Neural progenitor cell (in vitro differentiated cells): ENCODE results near the gene COL4A3. TPM values are rescaled to one million over a fixed set of nuclear protein-coding genes. Genes with fewer than 3 reads are reported as not detected.

ENCODE experiments used
- DNase-seq: peaks from one replicate; pipeline ENCODE4 v3.0.0-alpha.2; 2016; ENCODE audit warnings: low spot score
- H2AFZ ChIP-seq: fragments of 200-600 bp; sonication (generic); replicated peaks from 2 replicates; pipeline ENCODE4 v1.6.1; 2016; ENCODE audit warnings: antibody characterized with exemption
- H3F3A ChIP-seq: fragments of 200-600 bp; sonication (generic); 2 replicates; pipeline ENCODE4 v1.6.1; 2016; ENCODE audit warnings: antibody characterized with exemption, low read depth
- H3K27ac ChIP-seq: fragments of 200-600 bp; sonication (generic); 2 replicates; pipeline ENCODE4 v1.5.1; 2016; ENCODE audit warnings: mild to moderate bottlenecking
- H3K27me3 ChIP-seq: fragments of 200-600 bp; sonication (generic); 2 replicates; pipeline ENCODE4 v1.6.1; 2016; ENCODE audit warnings: mild to moderate bottlenecking, moderate library complexity
- H3K36me3 ChIP-seq: fragments of 200-600 bp; sonication (generic); 2 replicates; pipeline ENCODE4 v1.5.1; 2016
- H3K4me1 ChIP-seq: fragments of 200-600 bp; sonication (generic); 2 replicates; pipeline ENCODE4 v1.6.1; 2016; ENCODE audit warnings: mixed run types
- H3K4me2 ChIP-seq: fragments of 200-600 bp; sonication (generic); 2 replicates; pipeline ENCODE4 v1.6.1; 2016
- H3K4me3 ChIP-seq: fragments of 200-600 bp; sonication (generic); 2 replicates; pipeline ENCODE4 v1.5.1; 2016
- H3K79me2 ChIP-seq: fragments of 200-600 bp; sonication (generic); 2 replicates; pipeline ENCODE4 v1.6.1; 2016; ENCODE audit warnings: low read depth
- H3K9ac ChIP-seq: fragments of 200-600 bp; sonication (generic); 2 replicates; pipeline ENCODE4 v1.6.1; 2016
- H3K9me3 ChIP-seq: fragments of 200-600 bp; sonication (generic); 2 replicates; pipeline ENCODE4 v1.5.1; 2016; ENCODE audit warnings: low read depth
- H4K20me1 ChIP-seq: fragments of 200-600 bp; sonication (generic); 2 replicates; pipeline ENCODE4 v1.6.1; 2016; ENCODE audit warnings: low read depth
- H3K27ac Mint-ChIP-seq: 3 replicates; pipeline ENCODE4 v1.8.0; 2021; ENCODE audit warnings: mixed read lengths
- H3K27me3 Mint-ChIP-seq: 2 replicates; pipeline ENCODE4 v1.8.0; 2022; ENCODE audit warnings: low read depth, mild to moderate bottlenecking, inconsistent platforms, moderate library complexity, mixed read lengths; ENCODE audit not compliant: insufficient read depth
- H3K36me3 Mint-ChIP-seq: 3 replicates; pipeline ENCODE4 v1.8.0; 2021; ENCODE audit warnings: mixed read lengths
- H3K4me1 Mint-ChIP-seq: 3 replicates; pipeline ENCODE4 v1.8.0; 2021; ENCODE audit warnings: mixed read lengths
- H3K4me3 Mint-ChIP-seq: 3 replicates; pipeline ENCODE4 v1.8.0; 2021; ENCODE audit warnings: mild to moderate bottlenecking, moderate library complexity, mixed read lengths
- H3K9me3 Mint-ChIP-seq: 3 replicates; pipeline ENCODE4 v1.8.0; 2020; ENCODE audit warnings: mixed read lengths
- CTCF ChIP-seq: fragments of 200-600 bp; sonication (generic); IDR thresholded peaks from 2 replicates; pipeline ENCODE4 v1.5.1; 2017; ENCODE audit warnings: antibody characterized with exemption, mild to moderate bottlenecking
- EZH2 ChIP-seq: fragments of 200-600 bp; sonication (generic); IDR thresholded peaks from 2 replicates; pipeline ENCODE4 v1.6.1; 2017; ENCODE audit warnings: antibody characterized with exemption, mild to moderate bottlenecking, moderate library complexity
- EZH2phosphoT487 ChIP-seq: fragments of 200-600 bp; sonication (generic); IDR thresholded peaks from 2 replicates; pipeline ENCODE4 v1.6.1; 2017; ENCODE audit warnings: antibody characterized with exemption
- total RNA-seq: library from RNA; depleted of rRNA; stranded (reverse); fragments of >200 nt; gene quantifications from 2 replicates; pipeline ENCODE4 v1.2.3, GENCODE V29; 2015; ENCODE audit warnings: low replicate concordance

The COL4A3 gene
- total RNA-seq, 1 donor from 2014 or later = not detected

GRCh38 chr2:227143895-227144294 is 20.5 kb upstream of the COL4A3 start:
- no peaks in the 10 kb centered on the region for H3K36me3 ChIP-seq
- H3K36me3 Mint-ChIP-seq = no peaks in the 10 kb centered on the region
- H3F3A ChIP-seq = no peaks in the 10 kb centered on the region
- H3K4me3 ChIP-seq = no peak overlapping the region
- H3K4me2 ChIP-seq = no peak overlapping the region
- no peak for DNase-seq
- H3K9me3 ChIP-seq = peaks cover 5% of the 10 kb centered on the region
- H3K4me1 ChIP-seq = no peaks in the 10 kb centered on the region
- no peaks in the 10 kb centered on the region for H3K4me1 Mint-ChIP-seq
- H3K4me3 Mint-ChIP-seq = no peak overlapping the region
- no peaks in the 10 kb centered on the region for H3K79me2 ChIP-seq
- no peaks in the 10 kb centered on the region for H3K27me3 Mint-ChIP-seq
- no peak overlapping the region for H3K27ac ChIP-seq
- TF ChIP-seq CTCF (no peak), EZH2 (no peak), EZH2phosphoT487 (no peak)
- H2AFZ ChIP-seq = no peak overlapping the region
- H3K27me3 ChIP-seq = no peaks in the 10 kb centered on the region
- H4K20me1 ChIP-seq = no peaks in the 10 kb centered on the region
- no peak overlapping the region for H3K27ac Mint-ChIP-seq
- peaks cover 3% of the 10 kb centered on the region for H3K9me3 Mint-ChIP-seq
- no peak overlapping the region for H3K9ac ChIP-seq

- H3K4me1 Mint-ChIP-seq = no peaks in the 10 kb centered on the region
Observed at GRCh38 chr2:227146456-227146855, 18.0 kb upstream of the COL4A3 start.

GRCh38 chr2:227147023-227147422 is 17.4 kb upstream of the COL4A3 start:
- no peaks in the 10 kb centered on the region for H3F3A ChIP-seq
- no peaks in the 10 kb centered on the region for H3K79me2 ChIP-seq
- H3K36me3 Mint-ChIP-seq = no peaks in the 10 kb centered on the region
- H3K27me3 Mint-ChIP-seq = peaks cover 2% of the 10 kb centered on the region
- no peak overlapping the region for H2AFZ ChIP-seq
- TF ChIP-seq EZH2phosphoT487 (no peak), EZH2 (no peak), CTCF (no peak)
- no peak for DNase-seq
- H3K36me3 ChIP-seq = no peaks in the 10 kb centered on the region
- H3K4me2 ChIP-seq = no peak overlapping the region
- H3K27ac Mint-ChIP-seq = no peak overlapping the region
- H3K9ac ChIP-seq = no peak overlapping the region
- no peaks in the 10 kb centered on the region for H3K4me1 ChIP-seq
- no peaks in the 10 kb centered on the region for H3K4me1 Mint-ChIP-seq
- H3K9me3 Mint-ChIP-seq = peaks cover 5% of the 10 kb centered on the region
- H3K9me3 ChIP-seq = peaks cover 5% of the 10 kb centered on the region
- no peaks in the 10 kb centered on the region for H4K20me1 ChIP-seq
- no peak overlapping the region for H3K4me3 ChIP-seq
- no peaks in the 10 kb centered on the region for H3K27me3 ChIP-seq
- no peak overlapping the region for H3K4me3 Mint-ChIP-seq
- H3K27ac ChIP-seq = no peak overlapping the region

More at GRCh38 chr2:227146456-227146855, 18.0 kb upstream of the COL4A3 start:
- Histone ChIP-seq H3K79me2 (no peaks in the 10 kb centered on the region), H3K4me1 (no peaks in the 10 kb centered on the region), H4K20me1 (no peaks in the 10 kb centered on the region), H3K9ac (no peak overlapping the region), H3K4me2 (no peak overlapping the region), H3K27me3 (no peaks in the 10 kb centered on the region), H3K4me3 (no peak overlapping the region), H2AFZ (no peak overlapping the region), H3K36me3 (no peaks in the 10 kb centered on the region), H3K9me3 (peaks cover 5% of the 10 kb centered on the region), H3F3A (no peaks in the 10 kb centered on the region), H3K27ac (no peak overlapping the region)
- Mint-ChIP-seq H3K27ac (no peak overlapping the region), H3K27me3 (peaks cover 2% of the 10 kb centered on the region), H3K36me3 (no peaks in the 10 kb centered on the region), H3K9me3 (peaks cover 5% of the 10 kb centered on the region), H3K4me3 (no peak overlapping the region)
- no peak for TF ChIP-seq CTCF
- TF ChIP-seq EZH2phosphoT487 = no peak
- no peak for TF ChIP-seq EZH2
- no peak for DNase-seq
